NCI-H146 treated with DMSO at 0.1 percent for 48 hours (cell line): ENCODE measurements around the gene IRGC.
"Not testable (repeated sequence)": the region's sequence is repeated elsewhere in the genome, so short reads cannot be mapped to it uniquely, and the experiment has no call there.

Experiments
- DNase-seq: peaks from one replicate; lab custom pipeline; 2025; ENCODE audit not compliant: unreplicated experiment; lab: John Stamatoyannopoulos, UW

IRGC gene

DNA sequence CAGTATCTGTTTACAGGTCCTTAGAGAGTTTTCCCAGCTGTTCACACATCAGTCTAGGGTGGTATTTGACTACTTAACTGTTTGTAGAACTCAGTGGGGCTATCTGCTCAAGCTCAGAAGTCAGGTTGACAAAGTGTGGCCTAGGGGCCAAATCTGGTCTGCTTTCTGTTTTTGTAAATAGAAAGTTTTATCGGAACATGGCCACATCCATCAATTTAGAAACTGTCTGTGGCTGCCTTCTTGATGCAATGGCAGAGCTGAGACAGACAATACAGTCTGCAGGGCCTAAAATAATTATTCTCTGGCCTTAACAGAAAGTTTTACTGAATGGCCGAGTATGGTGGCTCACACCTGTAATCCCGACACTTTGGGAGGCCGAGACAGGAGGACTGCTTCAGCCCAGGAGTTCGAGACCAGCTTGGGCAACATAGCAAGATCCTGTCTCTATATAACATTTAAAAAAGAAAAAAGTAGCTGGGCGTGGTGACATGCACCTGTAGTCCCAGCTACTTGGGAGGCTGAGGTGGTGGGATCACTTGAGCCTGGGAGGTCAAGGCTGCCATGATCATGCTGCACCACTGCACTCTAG, 36.5 kb downstream of the IRGC start:
- DNase-seq, result no peak

DNA sequence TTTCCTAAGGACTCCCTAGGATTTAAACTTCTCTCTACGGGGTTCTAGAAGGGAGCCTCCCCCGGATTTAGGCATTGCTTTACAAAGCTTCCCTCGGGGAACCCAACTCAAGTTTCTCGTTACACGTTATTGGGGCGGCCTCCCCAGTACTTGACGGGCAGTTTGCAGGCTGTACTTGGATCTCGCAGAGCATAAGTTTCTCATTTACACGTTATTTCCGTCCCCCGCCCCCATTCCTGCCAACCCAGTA, 38.3 kb downstream of the IRGC start:
- DNase-seq, result no peak

DNA sequence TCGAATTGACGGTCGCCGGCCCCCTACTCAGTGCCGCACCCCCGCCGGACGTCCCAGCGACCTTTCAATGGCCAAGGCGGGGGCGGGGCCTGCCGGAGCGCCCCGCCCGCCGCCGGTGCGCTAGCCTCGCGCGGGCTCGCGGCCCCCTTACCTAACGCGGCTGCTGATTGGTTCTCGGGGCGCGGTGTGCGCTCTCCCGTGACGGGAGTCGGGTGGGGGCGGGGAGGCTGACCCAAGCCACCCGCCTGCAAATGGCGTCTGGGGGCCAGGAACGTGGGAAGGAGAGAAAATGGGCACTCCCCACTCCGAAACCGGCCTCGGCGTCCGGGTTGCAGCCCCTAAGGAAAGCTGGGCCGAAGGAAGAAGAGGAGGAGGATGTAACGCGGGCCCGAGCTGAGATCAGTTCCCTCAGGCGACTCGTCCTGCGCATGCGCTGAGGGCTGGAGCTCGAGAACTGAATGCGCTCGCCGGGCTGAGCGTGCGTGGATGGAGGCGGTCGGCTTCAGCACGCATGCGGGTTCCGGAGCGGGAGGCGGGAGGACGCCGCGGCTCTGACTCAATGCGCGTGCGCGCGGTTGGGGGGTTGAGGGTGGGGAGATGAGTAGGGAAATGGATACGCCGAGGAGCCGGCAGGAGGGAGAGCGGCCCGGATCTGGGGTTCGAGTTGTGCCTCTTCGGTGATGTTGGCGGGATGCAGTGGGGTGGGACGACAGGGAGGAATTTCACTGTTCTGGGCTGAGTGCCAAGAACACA, 38.8 kb downstream of the IRGC start, which contains the start of gene SMG9:
SMG9 (minus strand) TSS at position 460 of the 753 bp plus-strand sequence. CDS start 4,221 bp downstream, outside the sequence.
- DNase-seq, result peak; percentile 94

DNA sequence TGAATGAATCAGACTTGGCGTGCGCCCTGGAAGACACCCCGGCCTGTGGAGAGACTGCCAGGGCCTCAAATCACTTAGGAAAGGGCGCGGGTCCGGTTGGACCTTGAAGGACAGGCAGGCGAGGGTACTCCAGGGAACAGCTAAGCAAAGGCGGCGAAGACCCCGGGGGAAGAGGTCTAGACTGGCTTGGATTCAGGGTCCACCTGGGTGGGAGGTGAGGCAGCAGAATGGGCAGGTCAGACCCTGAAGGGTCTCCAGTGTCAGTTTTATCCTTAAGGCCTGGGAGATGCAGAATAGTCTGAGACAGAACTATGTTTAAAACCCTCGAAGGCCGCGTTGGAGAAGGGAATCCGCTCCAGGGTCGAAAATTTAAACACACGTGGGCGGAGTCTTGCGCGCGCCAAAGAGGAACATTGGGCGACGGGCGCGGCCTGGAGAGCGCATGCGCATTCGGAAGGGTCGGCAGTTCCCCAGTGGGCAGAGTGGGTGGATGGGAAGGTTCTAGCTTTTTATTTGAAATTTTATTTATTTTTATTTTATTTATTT, 39.5 kb downstream of the IRGC start:
- peak; percentile 81 for DNase-seq

DNA sequence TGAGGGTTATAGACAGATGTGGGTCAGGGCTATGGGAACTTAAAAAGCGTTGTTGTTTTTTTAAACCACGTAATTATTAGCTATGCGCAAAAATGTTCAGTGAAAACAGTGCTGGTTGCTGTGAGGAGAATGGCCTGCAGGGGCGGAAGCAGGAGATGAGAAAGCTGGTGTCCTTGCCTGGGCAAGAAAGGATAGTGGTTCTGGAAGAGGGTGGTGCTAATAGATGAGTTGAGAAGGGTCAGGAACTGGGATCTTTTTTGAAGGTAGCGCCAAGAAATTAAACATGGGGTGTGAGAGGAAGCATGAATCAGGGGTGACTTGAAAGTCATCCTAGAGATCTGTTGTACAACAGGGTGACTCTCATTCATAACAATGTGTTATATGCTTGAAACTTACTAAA, 43.6 kb downstream of the IRGC start:
- no peak for DNase-seq

DNA sequence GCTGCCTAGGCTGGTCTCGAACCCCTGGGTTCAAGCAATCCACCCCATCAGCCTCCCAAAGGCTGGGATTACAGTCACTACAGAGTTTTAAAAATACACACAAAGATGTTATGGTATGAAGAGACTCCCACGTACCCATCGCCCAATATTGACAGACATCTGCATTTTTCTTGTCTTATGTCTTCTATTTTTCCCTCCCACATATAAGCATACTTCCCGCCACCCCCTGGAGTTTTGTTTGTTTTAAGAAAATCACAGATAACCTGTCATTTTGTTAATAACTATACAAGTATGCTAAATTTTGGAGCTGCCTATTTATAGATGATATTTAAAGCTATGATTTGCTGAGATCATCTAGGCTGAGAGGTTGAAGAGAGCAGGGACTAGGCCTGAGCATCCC, 45.1 kb downstream of the IRGC start:
- no peak for DNase-seq

DNA sequence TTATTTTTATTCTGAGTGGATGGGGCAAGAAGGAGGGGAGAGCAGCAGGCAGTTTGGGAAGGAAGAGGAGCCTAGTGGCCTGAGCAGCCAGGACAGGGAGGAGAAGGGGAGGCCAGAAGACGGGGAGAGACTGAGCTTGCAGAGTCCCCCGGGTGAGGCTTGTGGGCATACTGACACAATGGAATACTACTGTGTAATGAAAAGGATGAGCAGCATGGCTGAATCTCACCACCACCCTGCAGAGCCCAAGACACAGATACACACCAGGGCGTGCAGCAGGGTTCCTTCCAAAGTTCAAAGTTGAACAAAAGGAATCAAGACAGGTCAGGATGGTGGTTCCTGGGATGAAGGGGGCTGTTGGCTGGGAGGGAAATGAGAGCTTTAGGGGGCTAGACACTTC, 46.9 kb downstream of the IRGC start:
- DNase-seq, result no peak

DNA sequence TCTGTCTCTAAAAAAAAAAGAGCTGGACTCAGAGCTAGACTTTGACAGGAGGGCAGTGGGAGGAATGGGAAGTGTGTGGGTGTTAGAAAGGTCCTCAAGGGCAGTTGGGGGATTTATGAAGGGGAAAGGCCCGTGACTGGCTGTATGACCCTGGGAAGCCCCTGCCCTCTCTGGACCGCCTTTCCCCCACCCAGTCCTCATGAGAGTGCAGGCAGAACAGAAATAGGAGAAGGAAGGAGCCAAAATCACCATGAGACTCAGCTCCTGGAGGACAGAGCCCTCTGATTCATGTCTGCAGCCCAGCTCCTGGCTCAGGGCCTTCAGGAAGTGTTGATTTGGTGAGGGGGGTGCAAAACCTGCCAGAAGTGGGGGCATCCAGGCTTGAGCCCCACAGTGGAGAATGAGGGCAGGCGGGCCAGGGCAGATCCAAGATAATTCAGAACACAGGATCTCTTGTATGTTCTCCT, 47.6 kb downstream of the IRGC start:
- DNase-seq, result no peak

DNA sequence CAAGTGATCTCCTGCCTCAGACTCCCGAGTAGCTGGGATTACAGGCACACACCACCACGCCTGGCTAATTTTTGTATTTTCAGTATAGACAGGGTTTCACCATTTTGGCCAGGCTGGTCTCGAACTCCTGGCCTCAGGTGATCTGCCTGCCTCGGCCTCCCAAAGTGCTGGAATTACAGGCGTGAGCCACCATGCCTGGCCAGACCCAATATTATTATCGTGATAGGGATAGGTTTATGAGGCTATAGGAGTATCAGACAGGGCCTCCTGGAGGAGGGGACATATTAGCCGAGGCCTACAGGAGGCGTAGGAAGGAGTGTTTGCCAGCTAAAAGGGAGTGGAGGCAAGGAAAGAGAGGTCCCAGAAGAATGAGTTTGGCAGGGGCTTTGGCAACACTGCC, 48.8 kb downstream of the IRGC start:
- not testable (repeated sequence) for DNase-seq

DNA sequence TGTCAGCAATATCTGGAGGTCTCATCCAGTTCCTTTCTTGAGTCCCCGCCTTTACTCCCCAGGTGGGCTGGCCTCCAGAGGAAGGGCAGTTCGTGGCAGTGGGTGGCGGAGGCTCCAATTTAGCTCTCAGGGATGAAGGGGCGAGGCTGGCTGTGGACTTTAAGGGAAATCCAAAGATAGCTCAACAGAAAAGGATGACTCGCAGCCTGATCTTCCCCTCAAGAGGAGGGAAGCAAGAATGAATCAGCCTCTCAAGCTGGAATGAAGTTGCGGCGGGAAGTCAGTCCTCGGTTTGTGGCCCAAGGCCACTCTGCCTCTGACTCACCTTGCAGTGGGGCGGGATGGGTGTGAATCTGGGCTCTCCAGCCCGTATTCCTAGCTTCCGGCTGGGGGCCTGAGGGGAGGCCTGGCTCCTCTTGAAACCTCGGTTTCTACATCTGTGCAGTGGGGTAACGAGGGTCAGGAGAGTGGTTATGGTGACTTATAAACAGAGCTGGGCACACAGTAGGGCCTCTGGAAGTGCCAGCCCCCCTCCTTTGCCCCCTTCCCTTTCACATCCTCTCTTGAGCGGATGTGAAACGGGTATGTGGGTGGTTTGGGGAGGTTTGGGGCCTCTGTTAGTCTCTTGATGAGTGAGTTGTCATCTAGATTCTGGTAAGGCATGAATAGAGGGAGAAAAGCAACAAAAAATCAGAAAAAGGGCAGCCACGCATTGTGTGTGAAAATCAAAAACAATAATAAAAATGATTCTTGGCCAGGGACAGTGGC, 49.4 kb downstream of the IRGC start:
- DNase-seq, result no peak

DNA sequence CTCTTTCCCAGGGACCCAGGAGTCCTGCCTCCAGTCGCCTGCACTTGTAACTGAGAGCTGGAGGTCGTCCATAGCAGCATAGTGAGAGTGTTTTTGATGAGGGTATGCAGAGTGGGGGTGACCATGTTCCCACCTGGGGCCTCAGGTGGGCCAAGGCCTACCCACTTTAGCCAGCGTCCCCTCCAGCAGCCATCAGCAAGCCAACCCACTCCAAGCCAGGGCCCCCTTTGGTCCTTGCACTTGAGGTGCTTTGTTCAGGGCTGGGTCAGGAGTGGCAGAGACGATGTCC, 50.8 kb downstream of the IRGC start:
- no peak for DNase-seq

DNA sequence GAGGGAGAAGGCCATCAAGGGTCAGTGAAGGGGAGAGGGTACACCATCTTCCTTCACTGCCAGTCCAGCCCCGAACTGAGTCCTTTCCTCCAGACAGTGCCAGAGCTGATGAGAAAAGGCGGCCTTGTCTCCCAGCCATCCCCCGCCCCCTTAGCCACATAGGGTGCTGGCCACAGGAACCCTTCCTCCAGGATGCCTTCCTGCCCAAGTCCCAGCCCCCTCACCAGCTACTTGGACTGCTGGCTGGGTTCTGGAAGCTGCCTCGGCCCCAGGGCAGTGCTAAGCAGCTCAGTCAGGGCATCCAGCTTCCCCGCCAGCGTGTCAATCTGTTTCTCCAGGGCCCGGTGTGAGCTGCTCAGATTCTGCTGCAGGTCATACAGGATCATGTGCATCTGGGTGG, 51.4 kb downstream of the IRGC start:
- no peak for DNase-seq

DNA sequence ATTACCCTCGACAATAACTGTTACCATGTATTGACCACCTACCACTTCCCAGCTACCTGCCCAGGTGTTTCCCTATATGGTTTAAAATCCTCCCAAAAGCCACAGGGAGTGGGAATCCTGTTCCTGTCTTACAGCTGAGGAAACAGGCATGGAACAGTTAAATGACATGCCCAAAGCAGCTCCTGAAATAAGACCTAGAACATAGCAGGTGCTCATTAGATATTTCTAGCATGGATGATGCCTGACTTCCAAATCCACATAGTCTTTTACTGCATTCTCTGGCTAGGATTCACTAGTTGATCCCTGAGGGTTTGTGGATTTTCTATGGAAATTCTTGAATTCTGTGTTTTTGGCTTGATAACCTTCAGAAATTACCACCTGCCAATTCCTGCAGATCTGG, 51.9 kb downstream of the IRGC start:
- no peak for DNase-seq

DNA sequence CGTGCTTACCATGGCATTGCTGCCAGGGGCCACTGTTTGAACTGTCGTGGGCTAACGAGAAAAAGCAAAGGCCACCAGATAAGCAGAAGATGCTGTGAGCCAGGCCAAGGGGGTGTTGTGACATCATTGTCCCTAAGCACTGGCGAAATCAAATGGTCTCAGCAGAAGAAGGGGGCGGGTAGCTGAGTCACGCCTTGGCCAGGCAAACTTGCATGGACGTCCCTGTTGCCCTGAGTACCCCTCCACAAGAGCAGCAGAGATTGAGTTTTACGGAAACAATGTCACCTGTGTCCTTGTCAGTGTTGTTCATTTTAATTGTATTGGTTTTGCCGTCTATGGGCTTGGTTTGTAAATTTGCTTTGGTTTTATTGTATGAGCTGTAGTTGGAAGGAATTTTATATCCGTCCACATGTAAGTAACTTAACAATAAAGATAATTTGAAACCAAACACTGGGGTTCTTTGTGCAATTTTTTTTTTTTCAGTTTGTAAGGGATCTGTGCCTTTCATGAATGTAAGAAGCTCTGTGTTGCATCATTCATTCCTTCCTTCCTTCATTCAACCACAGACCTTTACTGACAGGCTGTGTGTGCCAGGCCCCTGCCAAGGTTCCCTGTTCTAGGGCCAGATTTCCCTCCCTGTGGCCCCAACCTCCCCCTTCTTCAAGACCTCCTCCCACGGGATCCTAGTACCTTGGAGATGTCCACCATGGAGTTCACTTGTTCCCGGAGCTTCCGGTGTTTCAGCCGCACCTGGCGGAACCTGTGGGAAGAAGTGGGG, 52.6 kb downstream of the IRGC start:
- DNase-seq, result no peak

DNA sequence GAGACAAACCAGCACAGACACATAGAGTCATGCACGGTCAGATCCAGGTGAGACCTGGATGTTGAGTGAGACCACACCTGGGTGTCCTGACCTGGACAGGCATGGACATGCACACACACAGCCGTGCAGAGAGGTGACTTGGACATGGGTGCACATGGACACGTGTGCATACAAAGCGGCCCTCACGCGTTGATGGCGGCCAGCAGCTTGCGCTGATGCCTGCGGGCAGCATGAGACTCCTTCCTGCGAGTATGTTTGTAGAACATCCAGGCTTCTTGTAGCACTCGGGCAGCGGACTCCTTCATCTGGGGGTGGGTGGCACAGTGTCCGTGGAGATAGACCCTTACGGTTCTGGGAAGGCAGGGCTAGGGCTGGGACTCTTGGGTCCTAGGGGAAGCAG, 53.4 kb downstream of the IRGC start:
- no peak for DNase-seq
